Neural cell (in vitro differentiated cells): ENCODE results near the gene MAPK14. TPM values are rescaled to one million over a fixed set of nuclear protein-coding genes. Genes with fewer than 3 reads are reported as not detected.
"Not testable (repeated sequence)": the region's sequence is repeated elsewhere in the genome, so short reads cannot be mapped to it uniquely, and the experiment has no call there.

Experiments used
- H2AFZ ChIP-seq: fragments of 200-600, 300-800 bp; sonication (generic), shearing (Covaris generic); 2 replicates; pipeline ENCODE4 v1.6.0; 2014; ENCODE audit warnings: low read depth, mild to moderate bottlenecking, antibody characterized with exemption, low read length, moderate library complexity
- H3F3A ChIP-seq: fragments of 200-600 bp; shearing (Covaris generic); 2 replicates; pipeline ENCODE4 v1.6.1; 2016; ENCODE audit warnings: mild to moderate bottlenecking, moderate library complexity, mixed read lengths, antibody characterized with exemption, low read length; ENCODE audit not compliant: insufficient read depth, poor library complexity, severe bottlenecking
- H3K27ac ChIP-seq: fragments of 200-600, 300-800 bp; sonication (generic), shearing (Covaris generic); 2 replicates; pipeline ENCODE4 v1.5.1; 2014; ENCODE audit warnings: mild to moderate bottlenecking, low read length, moderate library complexity
- H3K27me3 ChIP-seq: fragments of 300-800, 200-600 bp; sonication (generic), shearing (Covaris generic); 2 replicates; pipeline ENCODE4 v1.6.0; 2014; ENCODE audit warnings: mild to moderate bottlenecking, low read depth, low read length, moderate library complexity; ENCODE audit not compliant: insufficient read depth
- H3K36me3 ChIP-seq: fragments of 300-800, 200-600 bp; sonication (generic), shearing (Covaris generic); 2 replicates; pipeline ENCODE4 v1.5.1; 2014; ENCODE audit warnings: mild to moderate bottlenecking, antibody characterized with exemption, low read length, moderate library complexity; ENCODE audit not compliant: insufficient read depth
- H3K4me2 ChIP-seq: fragments of 300-800, 200-600 bp; sonication (generic), shearing (Covaris generic); 2 replicates; pipeline ENCODE4 v1.6.0; 2014; ENCODE audit warnings: mild to moderate bottlenecking, low read length
- H3K4me3 ChIP-seq: fragments of 300-800, 200-600 bp; sonication (generic), shearing (Covaris generic); 2 replicates; pipeline ENCODE4 v1.5.1; 2014; ENCODE audit warnings: mild to moderate bottlenecking, low read length, moderate library complexity
- H3K79me2 ChIP-seq: fragments of 200-600 bp; shearing (Covaris generic); replicated peaks from 2 replicates; pipeline ENCODE4 v1.6.0; 2014; ENCODE audit warnings: mild to moderate bottlenecking, low read length, moderate library complexity; ENCODE audit not compliant: insufficient read depth
- H3K9ac ChIP-seq: fragments of 300-800, 200-600 bp; sonication (generic), shearing (Covaris generic); 2 replicates; pipeline ENCODE4 v1.6.1; 2016; ENCODE audit warnings: mild to moderate bottlenecking, low read length, mixed read lengths
- H3K9me2 ChIP-seq: fragments of 200-600 bp; shearing (Covaris generic); 2 replicates; pipeline ENCODE4 v1.6.1; 2016; ENCODE audit warnings: mild to moderate bottlenecking, low read length, mixed read lengths; ENCODE audit not compliant: insufficient read depth
- H3K9me3 ChIP-seq: fragments of 200-600, 300-800 bp; sonication (generic), shearing (Covaris generic); 2 replicates; pipeline ENCODE4 v1.6.1; 2016; ENCODE audit warnings: mild to moderate bottlenecking, mixed run types, low read length, moderate library complexity, mixed read lengths
- H4K20me1 ChIP-seq: fragments of 200-600 bp; shearing (Covaris generic); 2 replicates; pipeline ENCODE4 v1.6.1; 2016; ENCODE audit warnings: mild to moderate bottlenecking, mixed run types; ENCODE audit not compliant: insufficient read depth
- EP300 ChIP-seq: fragments of 450-650 bp; conservative IDR thresholded peaks from 2 replicates; pipeline ENCODE4 v1.6.1; 2014; ENCODE audit warnings: antibody characterized with exemption, mild to moderate bottlenecking, moderate library complexity; ENCODE audit not compliant: poor library complexity, severe bottlenecking
- EZH2 ChIP-seq: fragments of 200-600, 300-800 bp; shearing (Covaris generic), sonication (generic); IDR thresholded peaks from 2 replicates; pipeline ENCODE4 v1.6.1; 2014; ENCODE audit warnings: antibody characterized with exemption, low read length, borderline replicate concordance, mild to moderate bottlenecking; ENCODE audit not compliant: insufficient read depth, poor library complexity, severe bottlenecking
- MXI1 ChIP-seq: fragments of 450-650 bp; conservative IDR thresholded peaks from 2 replicates; pipeline ENCODE4 v1.6.1; 2014; ENCODE audit warnings: antibody characterized with exemption, mild to moderate bottlenecking; ENCODE audit not compliant: poor library complexity, severe bottlenecking
- POLR2AphosphoS5 ChIP-seq: IDR thresholded peaks from 2 replicates; pipeline ENCODE4 v1.6.1; 2012
- RAD21 ChIP-seq: fragments of 450-650 bp; conservative IDR thresholded peaks from 2 replicates; pipeline ENCODE4 v1.6.1; 2014; ENCODE audit warnings: antibody characterized with exemption, mild to moderate bottlenecking, moderate library complexity
- REST ChIP-seq: IDR thresholded peaks from 2 replicates; pipeline ENCODE4 v1.6.1; 2012; ENCODE audit warnings: borderline replicate concordance
- SMC3 ChIP-seq: fragments of 450-650 bp; conservative IDR thresholded peaks from 2 replicates; pipeline ENCODE4 v1.6.1; 2014; ENCODE audit warnings: antibody characterized with exemption, mild to moderate bottlenecking, moderate library complexity; ENCODE audit not compliant: poor library complexity
- TAF1 ChIP-seq: IDR thresholded peaks from 2 replicates; pipeline ENCODE4 v1.6.1; 2012; ENCODE audit warnings: low read depth
- polyA plus RNA-seq: library from polyadenylated mRNA; depleted of rRNA; stranded (reverse); fragments of >200 nt; gene quantifications from 2 replicates; pipeline ENCODE4 v1.2.3, GENCODE V29; 2014
- TF ChIP-seq, protein P1 (sequence below): fragments of 450-650 bp; IDR thresholded peaks from 2 replicates; pipeline ENCODE4 v1.5.1; 2014; ENCODE audit warnings: antibody characterized with exemption, mild to moderate bottlenecking, moderate library complexity; ENCODE audit not compliant: poor library complexity, severe bottlenecking

MAPK14 gene
- polyA plus RNA-seq, 1 donor from 2014 or later, result 26.6 TPM

GRCh38 chr6:36128793-36129192 lies 101.2 kb downstream of the MAPK14 start:
- no peak overlapping the region for H2AFZ ChIP-seq
- H3K9me2 ChIP-seq, result no peaks in the 10 kb centered on the region
- no peaks in the 10 kb centered on the region for H3K36me3 ChIP-seq
- no peaks in the 10 kb centered on the region for H4K20me1 ChIP-seq
- no peak for TF ChIP-seq MXI1
- TF ChIP-seq POLR2AphosphoS5, result no peak
- TF ChIP-seq EP300, result no peak
- TF ChIP-seq REST, result no peak
- no peak for TF ChIP-seq RAD21
- no peak for TF ChIP-seq TAF1
- TF ChIP-seq, protein P1, sequence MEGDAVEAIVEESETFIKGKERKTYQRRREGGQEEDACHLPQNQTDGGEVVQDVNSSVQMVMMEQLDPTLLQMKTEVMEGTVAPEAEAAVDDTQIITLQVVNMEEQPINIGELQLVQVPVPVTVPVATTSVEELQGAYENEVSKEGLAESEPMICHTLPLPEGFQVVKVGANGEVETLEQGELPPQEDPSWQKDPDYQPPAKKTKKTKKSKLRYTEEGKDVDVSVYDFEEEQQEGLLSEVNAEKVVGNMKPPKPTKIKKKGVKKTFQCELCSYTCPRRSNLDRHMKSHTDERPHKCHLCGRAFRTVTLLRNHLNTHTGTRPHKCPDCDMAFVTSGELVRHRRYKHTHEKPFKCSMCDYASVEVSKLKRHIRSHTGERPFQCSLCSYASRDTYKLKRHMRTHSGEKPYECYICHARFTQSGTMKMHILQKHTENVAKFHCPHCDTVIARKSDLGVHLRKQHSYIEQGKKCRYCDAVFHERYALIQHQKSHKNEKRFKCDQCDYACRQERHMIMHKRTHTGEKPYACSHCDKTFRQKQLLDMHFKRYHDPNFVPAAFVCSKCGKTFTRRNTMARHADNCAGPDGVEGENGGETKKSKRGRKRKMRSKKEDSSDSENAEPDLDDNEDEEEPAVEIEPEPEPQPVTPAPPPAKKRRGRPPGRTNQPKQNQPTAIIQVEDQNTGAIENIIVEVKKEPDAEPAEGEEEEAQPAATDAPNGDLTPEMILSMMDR, result no peak
- no peak for TF ChIP-seq SMC3
- TF ChIP-seq EZH2, result no peak
- H3F3A ChIP-seq, result no peaks in the 10 kb centered on the region
- no peaks in the 10 kb centered on the region for H3K9me3 ChIP-seq
- H3K27ac ChIP-seq, result no peak overlapping the region
- H3K4me2 ChIP-seq, result no peak overlapping the region
- no peak overlapping the region for H3K9ac ChIP-seq
- no peaks in the 10 kb centered on the region for H3K79me2 ChIP-seq
- H3K4me3 ChIP-seq, result no peak overlapping the region
- peaks cover 18% of the 10 kb centered on the region for H3K27me3 ChIP-seq

- not testable (repeated sequence) for H3K79me2 ChIP-seq
These were observed 101.7 kb downstream of the MAPK14 start for GRCh38 chr6:36129334-36129733.

More at GRCh38 chr6:36129334-36129733, 101.7 kb downstream of the MAPK14 start:
- H3K36me3 ChIP-seq, H3K27ac ChIP-seq, H3K9me2 ChIP-seq, H3K9ac ChIP-seq, H3K4me2 ChIP-seq, H4K20me1 ChIP-seq, H3F3A ChIP-seq, H2AFZ ChIP-seq, H3K4me3 ChIP-seq, H3K9me3 ChIP-seq: not testable (repeated sequence)
- H3K27me3 ChIP-seq, result peaks cover 18% of the 10 kb centered on the region
